Astrocyte of the hippocampus (primary cell): Measurements from ENCODE around the gene PLXNB2.
A peak's percentile ranks its signal among the peaks of the same experiment; 100 is the strongest.
"Not testable (repeated sequence)": the region's sequence is repeated elsewhere in the genome, so short reads cannot be mapped to it uniquely, and the experiment has no call there.

ENCODE experiments used
- DNase-seq: peaks from one replicate; pipeline ENCODE4 v3.0.0; 2011; ENCODE audit warnings: low read depth, low spot score

PLXNB2 gene, protein sequence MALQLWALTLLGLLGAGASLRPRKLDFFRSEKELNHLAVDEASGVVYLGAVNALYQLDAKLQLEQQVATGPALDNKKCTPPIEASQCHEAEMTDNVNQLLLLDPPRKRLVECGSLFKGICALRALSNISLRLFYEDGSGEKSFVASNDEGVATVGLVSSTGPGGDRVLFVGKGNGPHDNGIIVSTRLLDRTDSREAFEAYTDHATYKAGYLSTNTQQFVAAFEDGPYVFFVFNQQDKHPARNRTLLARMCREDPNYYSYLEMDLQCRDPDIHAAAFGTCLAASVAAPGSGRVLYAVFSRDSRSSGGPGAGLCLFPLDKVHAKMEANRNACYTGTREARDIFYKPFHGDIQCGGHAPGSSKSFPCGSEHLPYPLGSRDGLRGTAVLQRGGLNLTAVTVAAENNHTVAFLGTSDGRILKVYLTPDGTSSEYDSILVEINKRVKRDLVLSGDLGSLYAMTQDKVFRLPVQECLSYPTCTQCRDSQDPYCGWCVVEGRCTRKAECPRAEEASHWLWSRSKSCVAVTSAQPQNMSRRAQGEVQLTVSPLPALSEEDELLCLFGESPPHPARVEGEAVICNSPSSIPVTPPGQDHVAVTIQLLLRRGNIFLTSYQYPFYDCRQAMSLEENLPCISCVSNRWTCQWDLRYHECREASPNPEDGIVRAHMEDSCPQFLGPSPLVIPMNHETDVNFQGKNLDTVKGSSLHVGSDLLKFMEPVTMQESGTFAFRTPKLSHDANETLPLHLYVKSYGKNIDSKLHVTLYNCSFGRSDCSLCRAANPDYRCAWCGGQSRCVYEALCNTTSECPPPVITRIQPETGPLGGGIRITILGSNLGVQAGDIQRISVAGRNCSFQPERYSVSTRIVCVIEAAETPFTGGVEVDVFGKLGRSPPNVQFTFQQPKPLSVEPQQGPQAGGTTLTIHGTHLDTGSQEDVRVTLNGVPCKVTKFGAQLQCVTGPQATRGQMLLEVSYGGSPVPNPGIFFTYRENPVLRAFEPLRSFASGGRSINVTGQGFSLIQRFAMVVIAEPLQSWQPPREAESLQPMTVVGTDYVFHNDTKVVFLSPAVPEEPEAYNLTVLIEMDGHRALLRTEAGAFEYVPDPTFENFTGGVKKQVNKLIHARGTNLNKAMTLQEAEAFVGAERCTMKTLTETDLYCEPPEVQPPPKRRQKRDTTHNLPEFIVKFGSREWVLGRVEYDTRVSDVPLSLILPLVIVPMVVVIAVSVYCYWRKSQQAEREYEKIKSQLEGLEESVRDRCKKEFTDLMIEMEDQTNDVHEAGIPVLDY (N-terminal part only)

GRCh38 chr22:50306753-50307749 lies at the start of gene PLXNB2:
Gene PLXNB2 (minus strand): TSS chr22:50307646. CDS start chr22:50290584, 17,062 bp downstream.
- DNase-seq, result peak; percentile 95

DNA sequence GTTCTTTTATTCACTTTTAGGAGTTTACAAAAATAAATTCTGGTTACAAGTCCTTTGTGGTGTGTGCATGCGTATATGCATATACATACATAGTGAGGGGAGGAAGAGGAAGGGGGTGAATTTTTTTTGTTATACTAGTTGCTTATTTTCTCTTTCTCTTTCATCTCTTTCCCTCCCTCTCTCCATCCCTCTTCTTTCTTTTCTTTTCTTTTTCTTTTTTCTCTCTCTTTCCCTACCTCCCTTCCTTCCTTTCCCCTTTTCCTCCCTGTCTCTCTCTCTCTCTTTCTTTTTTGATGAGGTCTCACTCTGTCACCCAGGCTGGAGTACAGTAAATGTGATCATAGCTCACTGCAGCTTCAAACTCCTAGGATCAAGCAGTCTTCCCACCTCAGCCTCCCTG lies 49.8 kb upstream of the PLXNB2 start:
- no peak for DNase-seq

DNA sequence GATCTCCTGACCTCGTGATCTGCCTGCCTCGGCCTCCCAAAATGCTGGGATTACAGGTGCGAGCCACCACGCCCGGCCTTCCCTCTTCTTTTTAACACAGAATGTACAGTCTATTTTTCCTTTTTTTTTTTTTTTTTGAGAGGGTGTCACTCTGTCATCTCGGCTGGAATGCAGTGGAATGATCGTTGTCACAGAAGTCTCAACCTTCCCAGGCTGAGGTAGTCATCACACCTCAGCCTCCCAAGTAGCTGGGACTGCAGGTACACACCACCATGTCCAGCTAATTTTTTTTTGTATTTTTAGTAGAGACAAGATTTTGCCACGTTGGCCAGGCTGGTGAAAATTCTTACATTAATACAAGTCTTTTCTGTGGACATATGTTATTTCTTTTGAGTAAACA lies 48.7 kb upstream of the PLXNB2 start:
- no peak for DNase-seq

- DNase-seq, result no peak
Observed at GRCh38 chr22:50348058-50348457, 40.6 kb upstream of the PLXNB2 start.

- DNase-seq, result no peak
Observed at GRCh38 chr22:50347157-50347556, 39.7 kb upstream of the PLXNB2 start.

GRCh38 chr22:50346470-50346869 lies 39.0 kb upstream of the PLXNB2 start:
- DNase-seq, result no peak

GRCh38 chr22:50343541-50343935 lies 36.1 kb upstream of the PLXNB2 start:
- no peak for DNase-seq

GRCh38 chr22:50342651-50343540 lies 35.5 kb upstream of the PLXNB2 start, which contains the start of gene PPP6R2:
Gene PPP6R2 (plus strand): TSS chr22:50343327. CDS start chr22:50393909, 50,582 bp downstream.
- peak; percentile 92 for DNase-seq

GRCh38 chr22:50341977-50342650 lies 34.7 kb upstream of the PLXNB2 start:
- peak; percentile 93 for DNase-seq

- no peak for DNase-seq
Observed at GRCh38 chr22:50339945-50340879, 32.8 kb upstream of the PLXNB2 start.

DNA sequence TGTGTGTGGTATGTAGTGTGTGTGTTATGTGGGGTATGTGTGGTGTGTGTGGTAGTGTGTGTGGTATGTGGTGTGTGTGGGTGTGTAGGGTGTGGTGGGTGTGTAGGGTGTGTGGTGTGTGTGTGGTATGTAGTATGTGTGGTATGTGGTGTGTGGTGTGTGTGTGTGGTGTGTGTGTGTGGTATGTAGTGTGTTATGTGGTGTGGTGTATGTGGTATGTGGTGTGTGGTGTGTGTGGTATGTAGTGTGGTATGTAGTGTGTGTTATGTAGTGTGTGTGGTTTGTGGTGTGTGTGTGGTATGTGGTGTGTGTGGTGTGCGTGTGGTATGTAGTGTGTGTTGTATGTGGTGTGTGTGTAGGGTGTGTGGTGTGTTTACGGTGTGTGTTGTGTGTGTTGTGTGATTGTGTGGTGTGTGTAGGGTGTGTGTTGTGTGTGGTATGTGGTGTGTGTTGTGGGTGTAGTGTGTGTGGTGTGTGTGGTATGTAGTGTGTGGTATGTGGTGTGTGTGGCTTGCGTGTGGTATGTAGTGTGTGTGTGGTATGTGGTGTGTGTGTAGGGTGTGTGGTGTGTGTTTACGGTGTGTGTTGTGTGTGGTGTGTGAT lies 31.5 kb upstream of the PLXNB2 start:
- no peak for DNase-seq

DNA sequence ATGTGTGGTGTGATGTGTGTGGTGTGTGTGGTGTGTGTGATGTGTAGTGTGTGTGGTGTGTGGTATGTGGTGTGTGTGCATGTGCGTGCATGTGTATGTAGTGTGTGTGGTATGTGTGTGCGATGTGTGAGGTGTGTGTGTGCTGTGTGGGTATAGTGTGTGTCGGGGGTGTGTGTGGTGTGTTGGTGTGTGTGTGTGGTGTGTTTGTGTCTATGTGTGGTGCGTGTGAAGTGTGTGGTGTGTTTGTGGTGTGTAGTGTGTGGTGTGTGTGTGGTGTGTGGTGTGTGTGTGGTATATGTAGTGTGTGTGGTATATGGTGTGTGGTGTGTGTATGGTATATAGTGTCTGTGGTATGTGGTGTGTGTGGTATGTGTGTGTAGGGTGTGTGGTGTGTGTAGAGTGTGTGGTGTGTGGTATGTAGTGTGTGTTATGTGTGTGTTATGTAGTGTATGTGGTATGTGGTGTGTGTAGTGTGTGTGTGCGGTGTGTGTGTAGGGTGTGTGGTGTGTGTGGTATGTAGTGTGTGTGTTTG lies 30.7 kb upstream of the PLXNB2 start:
- no peak for DNase-seq

DNA sequence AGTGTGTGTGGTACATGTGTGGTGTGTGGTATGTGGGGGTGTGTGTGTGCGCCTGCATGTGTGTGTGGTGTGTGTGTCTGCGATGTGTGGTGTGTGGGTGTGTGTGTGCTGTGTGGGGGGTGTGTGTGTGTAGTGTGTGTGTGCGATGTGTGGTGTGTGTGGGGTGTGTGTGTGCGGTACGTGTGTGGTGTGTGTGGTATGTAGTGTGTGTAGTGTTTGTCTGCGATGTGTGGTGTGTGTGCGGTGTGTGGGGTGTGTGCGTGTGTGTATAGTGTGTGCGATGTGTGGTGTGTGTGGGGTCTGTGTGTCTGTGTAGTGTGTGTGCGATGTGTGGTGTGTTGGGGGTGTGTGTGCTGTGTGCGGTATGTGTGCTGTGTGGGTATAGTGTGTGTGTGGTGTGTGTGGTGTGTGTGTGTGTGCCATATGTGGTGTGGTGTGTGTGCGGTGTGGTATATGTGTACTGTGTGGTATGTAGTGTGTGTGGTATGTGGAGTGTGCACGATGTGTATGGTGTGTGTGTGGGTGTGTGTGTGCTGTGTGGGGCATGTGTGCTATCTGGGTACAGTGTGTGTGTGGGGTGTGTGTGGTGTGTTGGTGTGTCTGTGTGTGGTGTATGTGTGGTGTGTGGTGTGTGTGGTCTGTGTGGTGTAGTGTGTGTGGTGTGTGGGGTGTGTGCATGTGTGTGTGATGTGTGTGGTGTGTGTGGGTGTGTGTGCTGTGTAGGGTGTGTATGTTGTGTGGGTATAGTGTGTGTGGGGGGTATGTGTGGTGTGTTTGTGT lies 30.0 kb upstream of the PLXNB2 start:
- DNase-seq, result no peak

- not testable (repeated sequence) for DNase-seq
Observed at GRCh38 chr22:50334433-50334832, 27.0 kb upstream of the PLXNB2 start.

DNA sequence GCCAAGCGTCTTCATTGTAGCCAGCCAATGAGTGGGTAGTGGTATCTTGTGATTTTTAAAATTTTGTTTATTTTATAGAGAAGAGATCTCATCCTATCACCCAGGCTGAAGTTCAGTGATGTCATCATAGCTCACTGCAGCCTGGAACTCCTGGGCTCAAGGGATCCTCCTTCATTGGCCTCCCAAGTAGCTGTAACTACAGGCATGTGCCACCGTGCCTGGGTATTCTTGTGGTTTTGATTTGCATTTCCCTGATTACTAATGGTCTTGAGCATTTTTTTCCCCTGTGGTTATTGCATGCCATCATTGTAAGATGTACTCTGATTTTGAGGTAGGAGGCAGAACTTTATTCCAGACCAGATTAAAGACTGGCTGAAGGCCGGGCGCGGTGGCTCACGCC lies 21.8 kb upstream of the PLXNB2 start:
- DNase-seq, result peak; percentile 72

GRCh38 chr22:50327711-50328019 lies 20.2 kb upstream of the PLXNB2 start:
- no peak for DNase-seq
